Activated CD8-positive, alpha-beta memory T cell treated with anti-CD3 and anti-CD28 coated beads for 24 hours (primary cell): Measurements from ENCODE around the gene ACOT12.
"Not testable (repeated sequence)": the region's sequence is repeated elsewhere in the genome, so short reads cannot be mapped to it uniquely, and the experiment has no call there.

Experiments
- DNase-seq: peaks from one replicate; pipeline ENCODE4 v3.0.0-alpha.2; 2020

Gene ACOT12

GRCh38 chr5:81398741-81399140 is 4.8 kb upstream of the ACOT12 start:
- DNase-seq: no peak

- DNase-seq: no peak
These were observed 3.2 kb upstream of the ACOT12 start for GRCh38 chr5:81397176-81397575.

GRCh38 chr5:81395262-81395661 is 1.3 kb upstream of the ACOT12 start:
- no peak for DNase-seq

- no peak for DNase-seq
These were observed 528 bp downstream of the ACOT12 start for GRCh38 chr5:81393430-81393782.

- no peak for DNase-seq
These were observed 4.9 kb downstream of the ACOT12 start for GRCh38 chr5:81389025-81389424.

- no peak for DNase-seq
These were observed 5.8 kb downstream of the ACOT12 start for GRCh38 chr5:81388169-81388568.

GRCh38 chr5:81383867-81384266 is 10.1 kb downstream of the ACOT12 start:
- DNase-seq: no peak

GRCh38 chr5:81371354-81371876 is 22.5 kb downstream of the ACOT12 start:
- no peak for DNase-seq

- DNase-seq: no peak
These were observed 23.0 kb downstream of the ACOT12 start for GRCh38 chr5:81370912-81371311.

- no peak for DNase-seq
These were observed 28.4 kb downstream of the ACOT12 start for GRCh38 chr5:81365541-81365940.

- DNase-seq: no peak
These were observed 30.7 kb downstream of the ACOT12 start for GRCh38 chr5:81363093-81363871.

- no peak for DNase-seq
These were observed 32.3 kb downstream of the ACOT12 start for GRCh38 chr5:81361600-81361999.

- DNase-seq: no peak
These were observed 33.3 kb downstream of the ACOT12 start for GRCh38 chr5:81360640-81361039.

GRCh38 chr5:81359881-81360280 is 34.1 kb downstream of the ACOT12 start:
- DNase-seq: no peak

GRCh38 chr5:81359108-81359507 is 34.8 kb downstream of the ACOT12 start:
- no peak for DNase-seq

GRCh38 chr5:81355291-81356251 is 38.4 kb downstream of the ACOT12 start:
- no peak for DNase-seq

GRCh38 chr5:81354093-81354492 is 39.8 kb downstream of the ACOT12 start:
- no peak for DNase-seq

GRCh38 chr5:81353189-81353588 is 40.7 kb downstream of the ACOT12 start:
- no peak for DNase-seq

- DNase-seq: no peak
These were observed 43.4 kb downstream of the ACOT12 start for GRCh38 chr5:81350507-81350906.

GRCh38 chr5:81349161-81349560 is 44.8 kb downstream of the ACOT12 start:
- DNase-seq: no peak

- no peak for DNase-seq
These were observed 48.4 kb downstream of the ACOT12 start for GRCh38 chr5:81345411-81346003.

- no peak for DNase-seq
These were observed 49.2 kb downstream of the ACOT12 start for GRCh38 chr5:81344736-81345135.

- not testable (repeated sequence) for DNase-seq
These were observed 55.7 kb downstream of the ACOT12 start for GRCh38 chr5:81338213-81338612.
